Activated CD4-positive, alpha-beta memory T cell treated with anti-CD3 and anti-CD28 coated beads for 36 hours (primary cell): ENCODE data around the gene PSIP1. TPM values are rescaled to one million over a fixed set of nuclear protein-coding genes. Genes with fewer than 3 reads are reported as not detected.

Experiments used
- CTCF ChIA-PET: fragments of 350-600 bp; sonication (Branson Sonifier 250); formaldehyde crosslinking; loops from one replicate; lab custom pipeline; 2021; ENCODE audit warnings: antibody characterized with exemption, inconsistent platforms; lab: Charles Lee
- POLR2A ChIA-PET: fragments of 350-600 bp; sonication (Branson Sonifier 250); formaldehyde crosslinking; loops from one replicate; lab custom pipeline; 2021; ENCODE audit warnings: antibody characterized with exemption; lab: Charles Lee
- DNase-seq: peaks from one replicate; pipeline ENCODE4 v3.0.0-alpha.2; 2020
- H3K27ac Mint-ChIP-seq: one replicate; pipeline ENCODE4 v1.8.0; 2021; ENCODE audit warnings: mixed read lengths
- H3K27me3 Mint-ChIP-seq: one replicate; pipeline ENCODE4 v1.8.0; 2021; ENCODE audit warnings: mixed read lengths
- H3K36me3 Mint-ChIP-seq: one replicate; pipeline ENCODE4 v1.8.0; 2021; ENCODE audit warnings: mixed read lengths
- H3K4me1 Mint-ChIP-seq: one replicate; pipeline ENCODE4 v1.8.0; 2021; ENCODE audit warnings: low read depth, mixed read lengths
- H3K4me3 Mint-ChIP-seq: one replicate; pipeline ENCODE4 v1.8.0; 2021; ENCODE audit warnings: mild to moderate bottlenecking, mixed read lengths
- H3K9me3 Mint-ChIP-seq: one replicate; pipeline ENCODE4 v1.8.0; 2021; ENCODE audit warnings: mixed read lengths
- intact Hi-C: fragments of 100-400 bp; cut with micrococcal nuclease; formaldehyde crosslinking; loops from one replicate; pipeline ENCODE4 v1.15.1; 2023
- total RNA-seq, 2 experiments: library from RNA; stranded (reverse); gene quantifications; one replicate each; pipeline ENCODE4 v1.2.3, GENCODE V29; 2021

Gene PSIP1
- total RNA-seq, 2 experiments from 2014 or later, result 132 to 134 TPM

GRCh38 chr9:15501179-15501578 lies 9.6 kb downstream of the PSIP1 start:
- DNase-seq, result no peak
- Mint-ChIP-seq H3K27ac (no peak overlapping the region), H3K27me3 (no peaks in the 10 kb centered on the region), H3K9me3 (no peaks in the 10 kb centered on the region), H3K36me3 (peaks cover 35% of the 10 kb centered on the region), H3K4me3 (no peak overlapping the region), H3K4me1 (peaks cover 56% of the 10 kb centered on the region)
- CTCF ChIA-PET, result interaction anchor here (0.6 to 0.7 kb wide), 2 partner anchors 10 to 321 kb away, joined by 3 read pairs; no protein-coding TSS in a partner anchor
- POLR2A ChIA-PET, result interaction anchor here (2.2 kb wide), 1 partner anchor 10 kb away, joined by 15 read pairs; the partner anchor contains the start of gene PSIP1
- intact Hi-C loops, result no loop called here

GRCh38 chr9:15499139-15499538 lies 11.6 kb downstream of the PSIP1 start:
- ChIA-PET CTCF (interaction anchor here (0.7 kb wide), 1 partner anchor 131 kb away, joined by 3 read pairs; no protein-coding TSS in a partner anchor), POLR2A (no interaction called here)
- H3K4me3 Mint-ChIP-seq, result no peak overlapping the region
- H3K36me3 Mint-ChIP-seq, result peaks cover 26% of the 10 kb centered on the region
- intact Hi-C loops, result no loop called here
- H3K27me3 Mint-ChIP-seq, result no peaks in the 10 kb centered on the region
- no peak for DNase-seq
- H3K4me1 Mint-ChIP-seq, result peaks cover 58% of the 10 kb centered on the region
- no peaks in the 10 kb centered on the region for H3K9me3 Mint-ChIP-seq
- H3K27ac Mint-ChIP-seq, result peak overlapping the region; percentile 3

GRCh38 chr9:15498246-15498995 lies 12.3 kb downstream of the PSIP1 start:
- peaks cover 28% of the 10 kb centered on the region for H3K36me3 Mint-ChIP-seq
- DNase-seq, result no peak
- POLR2A ChIA-PET, result no interaction called here
- CTCF ChIA-PET, result no interaction called here
- H3K4me1 Mint-ChIP-seq, result peaks cover 57% of the 10 kb centered on the region
- H3K4me3 Mint-ChIP-seq, result no peak overlapping the region
- H3K27me3 Mint-ChIP-seq, result no peaks in the 10 kb centered on the region
- peaks cover 1% of the 10 kb centered on the region for H3K9me3 Mint-ChIP-seq
- no peak overlapping the region for H3K27ac Mint-ChIP-seq
- intact Hi-C loops, result no loop called here

DNA sequence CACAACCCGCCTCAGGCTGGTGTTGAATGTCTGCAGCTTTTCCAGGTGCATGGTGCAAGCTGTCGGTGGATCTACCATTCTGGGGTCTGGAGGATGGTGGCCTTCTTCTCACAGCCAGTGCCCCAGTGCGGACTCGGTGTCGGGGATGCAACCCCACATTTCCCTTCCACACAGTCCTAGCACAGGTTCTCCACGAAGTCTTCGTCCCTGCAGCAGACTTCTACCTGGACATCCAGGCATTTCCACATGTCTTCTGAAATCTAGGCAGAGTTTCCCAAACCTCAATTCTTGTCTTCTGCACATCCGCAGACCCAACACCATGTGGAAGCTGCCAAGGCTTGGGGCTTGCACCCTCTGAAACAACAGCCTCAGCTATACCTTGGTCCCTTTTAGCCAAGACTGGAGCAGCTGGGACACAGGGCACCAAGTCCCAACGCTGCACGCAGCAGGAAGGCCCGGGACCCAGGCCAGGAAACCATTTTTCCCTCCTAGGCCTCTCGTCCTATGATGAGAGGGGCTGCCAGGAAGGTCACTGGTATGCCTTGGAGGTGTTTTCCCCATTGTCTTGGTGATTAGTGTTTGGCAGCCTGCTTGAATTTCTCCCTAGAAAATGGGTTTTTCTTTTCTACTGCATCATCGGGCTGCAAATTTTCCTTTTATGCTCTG lies 18.2 kb downstream of the PSIP1 start:
- intact Hi-C loops, result no loop called here
- Mint-ChIP-seq H3K36me3 (peaks cover 38% of the 10 kb centered on the region), H3K27ac (peak overlapping the region; percentile 64), H3K27me3 (no peaks in the 10 kb centered on the region), H3K9me3 (peaks cover 10% of the 10 kb centered on the region), H3K4me3 (no peak overlapping the region), H3K4me1 (peaks cover 48% of the 10 kb centered on the region)
- DNase-seq, result no peak
- POLR2A ChIA-PET, result no interaction called here
- CTCF ChIA-PET, result no interaction called here

DNA sequence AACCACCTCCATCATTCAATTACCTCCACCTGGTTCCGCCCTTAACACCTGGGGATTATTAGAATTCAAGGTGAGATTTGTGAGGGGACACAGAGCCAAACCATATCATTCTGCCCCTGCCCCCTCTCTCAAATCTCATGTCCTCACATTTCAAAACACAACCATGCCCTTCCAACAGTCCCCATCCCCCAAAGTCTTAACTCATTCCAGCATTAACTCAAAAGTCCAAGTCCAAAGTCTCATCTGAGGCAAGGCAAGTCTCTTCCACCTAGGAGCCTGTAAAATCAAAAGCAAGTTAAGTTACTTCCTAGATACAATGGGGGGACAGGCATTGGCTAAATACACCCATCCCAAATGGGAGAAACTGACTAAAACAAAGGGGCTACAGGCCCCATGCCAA lies 18.8 kb downstream of the PSIP1 start:
- no peak overlapping the region for H3K4me3 Mint-ChIP-seq
- POLR2A ChIA-PET, result no interaction called here
- CTCF ChIA-PET, result no interaction called here
- no peaks in the 10 kb centered on the region for H3K27me3 Mint-ChIP-seq
- H3K4me1 Mint-ChIP-seq, result peaks cover 46% of the 10 kb centered on the region
- no peak for DNase-seq
- peak overlapping the region; percentile 49 for H3K27ac Mint-ChIP-seq
- H3K9me3 Mint-ChIP-seq, result peaks cover 10% of the 10 kb centered on the region
- peaks cover 40% of the 10 kb centered on the region for H3K36me3 Mint-ChIP-seq
- intact Hi-C loops, result no loop called here

DNA sequence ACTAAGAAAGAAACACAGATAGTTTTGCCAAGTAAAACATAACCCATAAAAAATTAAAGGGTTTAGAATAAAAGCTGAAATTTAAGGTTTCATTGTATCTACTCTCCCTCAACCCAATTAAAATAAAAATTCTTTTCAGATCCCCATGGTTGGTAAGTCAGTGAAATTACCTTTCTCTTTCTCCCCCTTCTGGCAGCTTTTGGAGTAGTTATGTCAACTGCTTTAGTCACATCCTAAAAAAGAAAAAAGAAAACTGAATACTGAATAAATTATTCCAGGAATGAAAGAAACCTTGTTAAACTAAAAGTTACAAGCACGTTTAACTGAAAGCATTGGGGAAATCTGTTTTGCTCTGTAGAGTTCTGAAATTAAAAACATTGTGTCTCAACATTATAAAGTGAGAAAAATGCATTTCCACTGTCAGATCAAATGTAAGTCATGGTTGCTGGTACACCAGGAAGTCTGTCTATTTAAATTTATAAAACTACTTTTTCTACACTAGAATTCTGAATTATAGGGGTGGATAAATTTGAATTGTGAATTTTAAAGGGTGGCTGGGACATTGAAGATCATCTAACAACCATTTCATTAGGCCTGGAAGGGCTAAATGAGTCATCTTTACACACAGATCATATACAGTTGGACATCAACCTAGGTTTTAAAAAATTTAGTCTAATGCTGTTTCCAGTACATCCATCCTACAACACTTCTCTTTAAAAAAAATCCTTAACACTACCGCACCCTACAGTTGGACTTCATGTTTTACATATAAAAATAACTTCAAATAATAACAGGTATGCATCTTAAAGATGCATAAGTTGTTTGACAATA lies 24.7 kb downstream of the PSIP1 start:
- ChIA-PET POLR2A (no interaction called here), CTCF (interaction anchor here (0.6 to 1.0 kb wide), 2 partner anchors 14 to 24 kb away, joined by 3 read pairs; no protein-coding TSS in a partner anchor)
- Mint-ChIP-seq H3K36me3 (peaks cover 34% of the 10 kb centered on the region), H3K4me3 (no peak overlapping the region), H3K9me3 (no peaks in the 10 kb centered on the region), H3K4me1 (peaks cover 37% of the 10 kb centered on the region), H3K27me3 (no peaks in the 10 kb centered on the region), H3K27ac (peak overlapping the region; percentile 49)
- intact Hi-C loops, result loop anchor here (2.0 to 10.0 kb wide), 3 partner anchors 25 to 119 kb away; partner anchors contain the start of gene PSIP1
- DNase-seq, result no peak

GRCh38 chr9:15484802-15485201 lies 26.0 kb downstream of the PSIP1 start:
- ChIA-PET CTCF (interaction anchor here (0.7 to 1.4 kb wide), 3 partner anchors 48 to 275 kb away, joined by 3 read pairs; partner anchors contain the start of gene CCDC171), POLR2A (no interaction called here)
- peaks cover 36% of the 10 kb centered on the region for H3K4me1 Mint-ChIP-seq
- H3K36me3 Mint-ChIP-seq, result peaks cover 31% of the 10 kb centered on the region
- intact Hi-C loops, result loop anchor here (5.0 to 10.0 kb wide), 2 partner anchors 67 to 120 kb away; partner anchors contain the start of gene CCDC171
- no peaks in the 10 kb centered on the region for H3K9me3 Mint-ChIP-seq
- H3K27ac Mint-ChIP-seq, result no peak overlapping the region
- no peak for DNase-seq
- H3K27me3 Mint-ChIP-seq, result no peaks in the 10 kb centered on the region
- no peak overlapping the region for H3K4me3 Mint-ChIP-seq

DNA sequence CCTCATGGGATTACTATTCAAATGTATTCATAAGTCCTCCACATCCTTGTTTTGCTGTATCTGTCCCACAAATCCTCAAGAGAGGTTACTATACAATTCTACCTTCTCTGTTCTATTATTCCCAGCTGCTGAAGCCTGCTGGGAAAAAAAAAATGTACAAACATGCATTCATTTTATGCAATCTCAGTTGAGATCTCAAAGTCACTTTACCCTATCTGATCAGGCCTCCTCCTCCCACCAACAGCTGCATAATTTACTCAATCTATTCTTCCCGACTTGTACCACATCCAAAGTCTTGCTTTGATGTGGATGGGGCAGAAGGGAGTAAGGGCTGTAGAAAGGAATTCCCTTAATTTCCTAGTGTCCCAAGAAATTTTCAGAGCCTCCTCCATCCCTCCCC lies 28.6 kb downstream of the PSIP1 start:
- intact Hi-C loops, result loop anchor here (5.0 to 10.0 kb wide), 2 partner anchors 70 to 123 kb away; partner anchors contain the start of gene CCDC171
- no peak for DNase-seq
- peak overlapping the region; percentile 7 for H3K27ac Mint-ChIP-seq
- H3K9me3 Mint-ChIP-seq, result no peaks in the 10 kb centered on the region
- peaks cover 28% of the 10 kb centered on the region for H3K36me3 Mint-ChIP-seq
- ChIA-PET CTCF (no interaction called here), POLR2A (interaction anchor here (1.0 to 1.1 kb wide), 2 partner anchors 24 to 29 kb away, joined by 3 read pairs; partner anchors contain the start of gene PSIP1)
- peaks cover 32% of the 10 kb centered on the region for H3K4me1 Mint-ChIP-seq
- no peak overlapping the region for H3K4me3 Mint-ChIP-seq
- H3K27me3 Mint-ChIP-seq, result no peaks in the 10 kb centered on the region

DNA sequence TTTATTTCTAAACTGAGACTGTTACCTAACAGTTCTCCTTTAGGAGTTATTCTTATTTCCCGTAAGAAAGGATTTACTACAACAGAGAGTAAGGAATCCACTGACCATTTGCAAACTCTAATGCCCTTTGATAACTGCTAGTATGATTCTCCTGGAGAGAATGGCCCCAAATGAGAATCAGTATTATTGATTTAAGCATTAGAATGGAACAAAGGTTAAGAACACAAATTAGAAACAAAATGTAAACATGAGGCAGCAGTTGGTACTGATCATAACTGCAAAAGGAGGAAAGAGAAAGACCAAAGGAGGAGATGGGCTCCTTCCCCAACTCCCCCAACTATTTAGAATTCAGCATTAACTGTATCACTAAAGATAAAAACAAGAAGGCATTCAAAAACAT lies 30.7 kb downstream of the PSIP1 start:
- CTCF ChIA-PET, result no interaction called here
- no peaks in the 10 kb centered on the region for H3K9me3 Mint-ChIP-seq

DNA sequence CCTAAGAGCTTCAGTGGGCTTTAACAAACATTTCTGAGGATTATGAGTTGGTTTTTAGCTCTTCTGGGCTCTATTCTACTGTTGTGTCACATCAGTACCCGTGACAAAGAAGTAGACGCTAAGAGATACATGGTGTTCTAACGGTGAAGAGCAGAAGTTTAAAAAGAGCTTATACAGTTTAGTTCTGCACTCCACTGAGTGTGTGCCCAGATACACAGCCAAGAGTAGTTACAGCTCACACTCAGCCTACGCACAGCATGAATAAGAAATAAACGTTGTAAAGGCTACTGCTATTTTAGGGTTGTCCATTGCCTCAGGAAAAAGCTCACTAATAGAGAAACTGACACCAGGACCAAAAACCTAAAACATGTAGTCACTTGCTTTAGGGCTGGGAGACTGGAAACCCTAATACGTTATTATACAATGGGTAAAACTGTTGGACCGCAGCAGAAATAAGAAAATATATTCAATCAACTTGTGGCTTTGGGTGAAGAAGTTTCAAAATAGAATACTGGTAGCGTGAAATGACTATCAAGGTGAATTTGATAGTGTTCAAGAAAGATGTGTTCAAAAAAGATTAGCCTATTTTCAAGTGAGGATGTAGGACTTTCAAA lies 34.7 kb downstream of the PSIP1 start:
- DNase-seq, result no peak
- Mint-ChIP-seq H3K4me1 (peaks cover 24% of the 10 kb centered on the region), H3K27me3 (no peaks in the 10 kb centered on the region), H3K27ac (peak overlapping the region; percentile 33), H3K9me3 (no peaks in the 10 kb centered on the region), H3K36me3 (peaks cover 27% of the 10 kb centered on the region), H3K4me3 (no peak overlapping the region)
- intact Hi-C loops, result no loop called here
- POLR2A ChIA-PET, result no interaction called here
- CTCF ChIA-PET, result no interaction called here

More for the DNA sequence above, 30.7 kb downstream of the PSIP1 start:
- POLR2A ChIA-PET, result no interaction called here
- no peak overlapping the region for H3K4me3 Mint-ChIP-seq
- no peak for DNase-seq
- no peaks in the 10 kb centered on the region for H3K27me3 Mint-ChIP-seq
- no peak overlapping the region for H3K27ac Mint-ChIP-seq
- H3K4me1 Mint-ChIP-seq, result peaks cover 26% of the 10 kb centered on the region
- H3K36me3 Mint-ChIP-seq, result peaks cover 27% of the 10 kb centered on the region
- intact Hi-C loops, result loop anchor here (5.0 to 10.0 kb wide), 2 partner anchors 72 to 125 kb away; partner anchors contain the start of gene CCDC171

GRCh38 chr9:15469862-15470261 lies 40.9 kb downstream of the PSIP1 start:
- H3K4me3 Mint-ChIP-seq, result no peak overlapping the region

More at GRCh38 chr9:15469862-15470261, 40.9 kb downstream of the PSIP1 start:
- no peaks in the 10 kb centered on the region for H3K9me3 Mint-ChIP-seq
- intact Hi-C loops, result no loop called here
- ChIA-PET POLR2A (no interaction called here), CTCF (interaction anchor here (0.8 to 1.2 kb wide), 3 partner anchors 14 to 63 kb away, joined by 3 to 5 read pairs (median 5); no protein-coding TSS in a partner anchor)
- H3K27ac Mint-ChIP-seq, result peak overlapping the region; percentile 52
- H3K27me3 Mint-ChIP-seq, result no peaks in the 10 kb centered on the region
- DNase-seq, result no peak
- peaks cover 17% of the 10 kb centered on the region for H3K4me1 Mint-ChIP-seq
- H3K36me3 Mint-ChIP-seq, result peaks cover 39% of the 10 kb centered on the region
